HepG2 (cell line): ENCODE results near the gene CABLES2. TPM values are rescaled to one million over a fixed set of nuclear protein-coding genes. Genes with fewer than 3 reads are reported as not detected.

Experiments used
- CHD4 ChIP-seq: fragments of 200-600 bp; sonication (generic); IDR thresholded peaks from 2 replicates; pipeline ENCODE4 v1.7.0; 2017; ENCODE audit warnings: mild to moderate bottlenecking, low read length, borderline replicate concordance
- GABPB1 ChIP-seq: IDR thresholded peaks from 2 replicates; pipeline ENCODE4 v1.6.1; 2016; ENCODE audit warnings: mild to moderate bottlenecking, missing genetic modification reagents, moderate library complexity, missing compliant biosample characterization
- GATAD2A ChIP-seq: IDR thresholded peaks from 2 replicates; pipeline ENCODE4 v1.6.1; 2016
- GLMP ChIP-seq: sonication (generic); formaldehyde crosslinking; IDR thresholded peaks from 2 replicates; pipeline ENCODE4 v1.9.0; 2021; ENCODE audit warnings: missing genetic modification reagents, mild to moderate bottlenecking, borderline replicate concordance
- HNF4G ChIP-seq, 2 experiments: sonication (generic) in 1 of 2; formaldehyde crosslinking in 1 of 2; IDR thresholded peaks; 2 replicates each; pipeline versions ENCODE4 v1.4.0 to v1.6.1; 2011 to 2020; ENCODE audit warnings: borderline replicate concordance in 2 of 2, low read depth in 2 of 2, mild to moderate bottlenecking in 2 of 2, low read length in 1 of 2, missing genetic modification reagents in 1 of 2, moderate library complexity in 1 of 2
- HOXA9 ChIP-seq: sonication (generic); formaldehyde crosslinking; IDR thresholded peaks from 2 replicates; pipeline ENCODE4 v1.8.1; 2022; ENCODE audit warnings: missing genetic modification reagents, mild to moderate bottlenecking, moderate library complexity, borderline replicate concordance
- ISX ChIP-seq: sonication (generic); formaldehyde crosslinking; conservative IDR thresholded peaks from 2 replicates; pipeline ENCODE4 v1.5.0; 2020; ENCODE audit warnings: missing genetic modification reagents
- MBNL3 ChIP-seq: fragments of 250-450 bp; sonication (Bioruptor Pico); conservative IDR thresholded peaks from 2 replicates; pipeline ENCODE4 v1.8.0; 2022; ENCODE audit warnings: mild to moderate bottlenecking, inconsistent platforms
- MTF1 ChIP-seq: sonication (generic); formaldehyde crosslinking; IDR thresholded peaks from 2 replicates; pipeline ENCODE4 v1.5.0; 2020; ENCODE audit warnings: missing genetic modification reagents
- NFAT5 ChIP-seq: sonication (generic); formaldehyde crosslinking; IDR thresholded peaks from 2 replicates; pipeline ENCODE4 v1.4.0; 2020; ENCODE audit warnings: missing genetic modification reagents
- PHF20 ChIP-seq: sonication (generic); formaldehyde crosslinking; IDR thresholded peaks from 2 replicates; pipeline ENCODE4 v1.5.0; 2020; ENCODE audit warnings: mild to moderate bottlenecking, missing genetic modification reagents
- RFX1 ChIP-seq: fragments of 450-650 bp; IDR thresholded peaks from 2 replicates; pipeline ENCODE4 v1.6.1; 2017
- SATB2 ChIP-seq: sonication (generic); formaldehyde crosslinking; IDR thresholded peaks from 2 replicates; pipeline ENCODE4 v1.5.0; 2020; ENCODE audit warnings: missing genetic modification reagents
- SMARCC2 ChIP-seq: fragments of 450-650 bp; IDR thresholded peaks from 2 replicates; pipeline ENCODE4 v1.6.1; 2017; ENCODE audit warnings: antibody characterized with exemption, mild to moderate bottlenecking
- SP4 ChIP-seq: sonication (generic); formaldehyde crosslinking; IDR thresholded peaks from 2 replicates; pipeline ENCODE4 v1.8.1; 2023; ENCODE audit warnings: mild to moderate bottlenecking, missing genetic modification reagents
- SRF ChIP-seq: IDR thresholded peaks from 2 replicates; pipeline ENCODE4 v1.6.1; 2011; ENCODE audit warnings: mild to moderate bottlenecking, low read depth, low read length, moderate library complexity
- SSRP1 ChIP-seq: IDR thresholded peaks from 2 replicates; pipeline ENCODE4 v1.6.1; 2016; ENCODE audit warnings: control low read depth
- ZNF251 ChIP-seq: sonication (generic); formaldehyde crosslinking; IDR thresholded peaks from 2 replicates; pipeline ENCODE4 v1.9.0; 2021; ENCODE audit warnings: mild to moderate bottlenecking, missing genetic modification reagents
- ZNF260 ChIP-seq: sonication (generic); formaldehyde crosslinking; IDR thresholded peaks from 2 replicates; pipeline ENCODE4 v1.4.0; 2020; ENCODE audit warnings: missing genetic modification reagents, low read depth, mild to moderate bottlenecking, borderline replicate concordance
- ZNF414 ChIP-seq: sonication (generic); formaldehyde crosslinking; IDR thresholded peaks from 2 replicates; pipeline ENCODE4 v1.5.0; 2020; ENCODE audit warnings: missing genetic modification reagents
- ZNF44 ChIP-seq: sonication (generic); formaldehyde crosslinking; IDR thresholded peaks from 2 replicates; pipeline ENCODE4 v1.5.1; 2020; ENCODE audit warnings: mild to moderate bottlenecking, missing genetic modification reagents
- ZNF441 ChIP-seq: sonication (generic); formaldehyde crosslinking; IDR thresholded peaks from 2 replicates; pipeline ENCODE4 v1.7.0; 2021; ENCODE audit warnings: missing genetic modification reagents, borderline replicate concordance
- ZNF737 ChIP-seq: sonication (generic); formaldehyde crosslinking; IDR thresholded peaks from 2 replicates; pipeline ENCODE4 v1.5.0; 2020; ENCODE audit warnings: missing genetic modification reagents, mild to moderate bottlenecking, borderline replicate concordance
- ZNF772 ChIP-seq: sonication (generic); formaldehyde crosslinking; IDR thresholded peaks from 2 replicates; pipeline ENCODE4 v1.5.0; 2020; ENCODE audit warnings: mild to moderate bottlenecking, missing genetic modification reagents
- ZNF816 ChIP-seq: sonication (generic); formaldehyde crosslinking; IDR thresholded peaks from 2 replicates; pipeline ENCODE4 v1.8.0; 2022; ENCODE audit warnings: missing genetic modification reagents, mild to moderate bottlenecking, borderline replicate concordance
- polyA plus RNA-seq, 8 experiments: library from polyadenylated mRNA; depleted of rRNA in 3 of 8; stranded (reverse) in 7 of 8; unstranded in 1 of 8; fragments of >200 nt; fragmentation: Illumina TruSeq in 4 of 8; extraction: Trizol in 4 of 8; gene quantifications; 2 replicates each; pipeline versions ENCODE4 v1.2.1 to v1.2.3, GENCODE V29; 2011 to 2016; ENCODE audit warnings: low read depth in 4 of 8, missing spikeins in 1 of 8, mixed read lengths in 1 of 8; ENCODE audit not compliant: insufficient read depth in 1 of 8
- total RNA-seq, 5 experiments: library from RNA; depleted of rRNA; stranded (reverse); fragments of >200 nt; fragmentation: Illumina TruSeq; extraction: Trizol; gene quantifications; 2 replicates each; pipeline ENCODE4 v1.2.3, GENCODE V29; 2016; ENCODE audit warnings: low read depth in 1 of 5

The CABLES2 gene
- total and polyA plus RNA-seq, 2 of the 13 experiments (the other 11 are each of a cell fraction or from before 2014, with no cell fraction given), result 5.2 to 9.7 TPM

GRCh38 chr20:62370807-62371587 lies 36.1 kb downstream of the CABLES2 start (continued):
- TF ChIP-seq HNF4G (IDR thresholded peaks at IDR 0.05; ENCODE audit: borderline replicate concordance, low read depth, low read length) (peak; percentile 94), HNF4G (CRISPR knock-in tag; IDR thresholded peaks at IDR 0.05; ENCODE audit: borderline replicate concordance, low read depth) (peak; percentile 94), MTF1 (CRISPR knock-in tag) (no peak), HOXA9 (no peak), ZNF772 (CRISPR knock-in tag) (0 out of 2 replicates have a peak, but pooled peaks have one; percentile 18), RFX1 (no peak), SP4 (CRISPR knock-in tag) (peak; percentile 45), ZNF44 (CRISPR knock-in tag) (peak; percentile 85; the same call in 1 of the 2 replicates), ZNF441 (CRISPR knock-in tag) (no peak), SSRP1 (CRISPR knock-in tag) (no peak), ISX (CRISPR knock-in tag) (no peak), PHF20 (CRISPR knock-in tag) (peak; percentile 44; the same call in 1 of the 2 replicates), GLMP (CRISPR knock-in tag) (no peak), CHD4 (peak; percentile 15), SRF (no peak), ZNF816 (CRISPR knock-in tag) (no peak), ZNF737 (CRISPR knock-in tag) (no peak), ZNF251 (CRISPR knock-in tag) (0 out of 2 replicates have a peak, but pooled peaks have one; percentile 51), SATB2 (CRISPR knock-in tag) (no peak), NFAT5 (no peak), MBNL3 (CRISPR knock-in tag) (no peak), GABPB1 (0 out of 2 replicates have a peak, but pooled peaks have one; percentile 50), SMARCC2 (no peak), ZNF414 (CRISPR knock-in tag) (no peak), ZNF260 (CRISPR knock-in tag) (no peak), GATAD2A (CRISPR knock-in tag) (peak; percentile 87)
